Mucosa of descending colon (tissue), 3 donors: Measurements from ENCODE around the gene MYO19. TPM values are rescaled to one million over a fixed set of nuclear protein-coding genes. Genes with fewer than 3 reads are reported as not detected.

Experiments
- ATAC-seq: fragments of 200-7000 bp; cut with Tn5 transposase; one replicate; pipeline ENCODE4 v1.9.1; 2020; ENCODE audit warnings: mild to moderate bottlenecking, moderate library complexity
- DNase-seq, 3 donors: peaks; one replicate each; pipeline ENCODE4 v3.0.0-alpha.2; 2020
- H3K36me3 ChIP-seq: fragments of 200-600 bp; one replicate; pipeline ENCODE4 v1.8.0; 2021; ENCODE audit warnings: low read depth, mild to moderate bottlenecking
- H3K4me1 ChIP-seq: fragments of 200-600 bp; one replicate; pipeline ENCODE4 v1.8.0; 2021; ENCODE audit warnings: low read depth, mild to moderate bottlenecking
- H3K4me3 ChIP-seq: fragments of 200-600 bp; one replicate; pipeline ENCODE4 v1.8.0; 2021; ENCODE audit warnings: mild to moderate bottlenecking
- H3K9me3 ChIP-seq: fragments of 200-600 bp; one replicate; pipeline ENCODE4 v1.8.0; 2021; ENCODE audit warnings: mild to moderate bottlenecking
- intact Hi-C, 2 donors: fragments of 100-400 bp; cut with DNase I in 1 of 2; cut with micrococcal nuclease in 1 of 2; formaldehyde crosslinking; loops; one replicate each; pipeline versions ENCODE4 v1.11.0 to v1.11.1; 2022; cut with DNase I, micrococcal nuclease
- long read RNA-seq, 2 donors: library from polyadenylated mRNA; unstranded; transcript quantifications; one replicate each; pipeline ENCODE4 v2.0.0, GENCODE V29; 2019 to 2021
- total RNA-seq, 3 donors: library from RNA; stranded (reverse); fragmentation: NEBNext Ultra II Directional in 2 of 3; extraction: Animal tissue kit (Norgen Biotek cat#: 25700) in 2 of 3; gene quantifications; one replicate each; pipeline versions ENCODE4 v1.2.1 to v1.2.4, GENCODE V29; 2021 to 2023
- TF ChIP-seq, protein P1 (sequence below): fragments of 200-600 bp; IDR thresholded peaks from one replicate; pipeline ENCODE4 v1.8.0; 2022; ENCODE audit warnings: antibody characterized with exemption, mild to moderate bottlenecking
- donor health status: DM: no; HTN: no; CAD: no; lungs with moderate emphysema.
- donor health status: DM: no; HTN: no; CAD: no.
- donor health status: DM: no; HTN: yes; CAD: no.

Gene MYO19, protein sequence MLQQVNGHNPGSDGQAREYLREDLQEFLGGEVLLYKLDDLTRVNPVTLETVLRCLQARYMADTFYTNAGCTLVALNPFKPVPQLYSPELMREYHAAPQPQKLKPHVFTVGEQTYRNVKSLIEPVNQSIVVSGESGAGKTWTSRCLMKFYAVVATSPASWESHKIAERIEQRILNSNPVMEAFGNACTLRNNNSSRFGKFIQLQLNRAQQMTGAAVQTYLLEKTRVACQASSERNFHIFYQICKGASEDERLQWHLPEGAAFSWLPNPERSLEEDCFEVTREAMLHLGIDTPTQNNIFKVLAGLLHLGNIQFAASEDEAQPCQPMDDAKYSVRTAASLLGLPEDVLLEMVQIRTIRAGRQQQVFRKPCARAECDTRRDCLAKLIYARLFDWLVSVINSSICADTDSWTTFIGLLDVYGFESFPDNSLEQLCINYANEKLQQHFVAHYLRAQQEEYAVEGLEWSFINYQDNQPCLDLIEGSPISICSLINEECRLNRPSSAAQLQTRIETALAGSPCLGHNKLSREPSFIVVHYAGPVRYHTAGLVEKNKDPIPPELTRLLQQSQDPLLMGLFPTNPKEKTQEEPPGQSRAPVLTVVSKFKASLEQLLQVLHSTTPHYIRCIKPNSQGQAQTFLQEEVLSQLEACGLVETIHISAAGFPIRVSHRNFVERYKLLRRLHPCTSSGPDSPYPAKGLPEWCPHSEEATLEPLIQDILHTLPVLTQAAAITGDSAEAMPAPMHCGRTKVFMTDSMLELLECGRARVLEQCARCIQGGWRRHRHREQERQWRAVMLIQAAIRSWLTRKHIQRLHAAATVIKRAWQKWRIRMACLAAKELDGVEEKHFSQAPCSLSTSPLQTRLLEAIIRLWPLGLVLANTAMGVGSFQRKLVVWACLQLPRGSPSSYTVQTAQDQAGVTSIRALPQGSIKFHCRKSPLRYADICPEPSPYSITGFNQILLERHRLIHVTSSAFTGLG
- 100 to 1,000 TPM in 1 of 3 donors, 10 to 100 TPM in 2; 67.5 to 103 (median 93.4) TPM for total RNA-seq
- long read RNA-seq, donor 1, full-length matches to known transcripts: 10 of 37 reads
- long read RNA-seq, donor 1, partial matches to known transcripts: 14 of 37 reads
- long read RNA-seq, donor 1, other reads (novel, unspliced or antisense): 13 of 37 reads
- long read RNA-seq, donor 2, full-length matches to known transcripts: 6 of 9 reads
- long read RNA-seq, donor 2, partial matches to known transcripts: 1 of 9 reads
- long read RNA-seq, donor 2, other reads (novel, unspliced or antisense): 2 of 9 reads

DNA sequence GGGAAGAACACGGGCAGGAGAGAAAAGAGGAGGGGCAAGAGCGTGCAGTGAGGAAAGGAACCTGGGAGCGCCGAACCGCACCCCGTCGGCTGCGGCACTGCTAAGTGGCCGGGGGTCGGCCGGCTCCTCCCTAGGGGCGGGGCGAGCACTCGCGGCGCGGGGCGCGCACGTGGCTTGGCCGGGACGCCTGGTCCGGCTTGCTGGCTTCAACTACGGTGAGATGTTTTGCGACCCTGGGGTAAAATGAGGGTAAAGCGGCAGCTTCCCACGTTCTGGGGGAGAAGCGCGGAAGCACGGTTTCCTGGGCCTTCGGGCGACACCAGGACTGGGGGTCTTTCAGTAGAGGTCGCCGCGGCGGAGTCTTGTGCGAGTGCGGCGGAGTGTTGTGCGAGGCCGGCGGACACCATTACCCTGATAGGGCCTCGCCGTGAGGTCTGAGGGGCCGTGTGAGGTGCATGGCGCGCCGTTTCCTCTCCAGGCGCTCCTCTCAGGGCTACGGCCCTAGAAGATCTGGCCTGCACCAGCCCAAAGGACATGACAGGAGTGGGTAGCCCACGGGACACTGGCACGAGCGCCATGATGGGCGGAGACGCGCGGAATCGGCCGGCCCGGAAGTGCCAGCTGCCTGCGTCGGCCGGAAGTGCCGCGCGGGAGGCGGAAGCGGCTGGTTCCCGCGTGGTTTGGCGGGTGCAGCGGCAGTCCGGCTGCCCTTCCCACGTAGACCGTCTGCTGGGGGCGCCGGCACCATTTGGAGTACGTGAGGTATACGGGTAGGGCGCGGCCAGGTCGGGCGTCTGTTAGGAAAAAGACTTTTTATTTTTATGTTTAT lies at the start of gene MYO19, which contains the start of gene PIGW:
Gene MYO19 (minus strand): TSS at position 29 of the 829 bp plus-strand sequence. CDS start 2,330 bp downstream, outside the sequence.
Gene PIGW (plus strand): TSS at position 148 of the 829 bp plus-strand sequence. CDS start 2,115 bp downstream, outside the sequence.
- peak; percentile 91 to 95 (median 95) for DNase-seq
- peak; percentile 94 for ATAC-seq
- Histone ChIP-seq H3K9me3 (no peaks in the 10 kb centered on the region), H3K4me1 (peaks cover 4% of the 10 kb centered on the region), H3K36me3 (no peaks in the 10 kb centered on the region), H3K4me3 (peak within 1 kb of the TSS; percentile 76)
- TF ChIP-seq, protein P1, sequence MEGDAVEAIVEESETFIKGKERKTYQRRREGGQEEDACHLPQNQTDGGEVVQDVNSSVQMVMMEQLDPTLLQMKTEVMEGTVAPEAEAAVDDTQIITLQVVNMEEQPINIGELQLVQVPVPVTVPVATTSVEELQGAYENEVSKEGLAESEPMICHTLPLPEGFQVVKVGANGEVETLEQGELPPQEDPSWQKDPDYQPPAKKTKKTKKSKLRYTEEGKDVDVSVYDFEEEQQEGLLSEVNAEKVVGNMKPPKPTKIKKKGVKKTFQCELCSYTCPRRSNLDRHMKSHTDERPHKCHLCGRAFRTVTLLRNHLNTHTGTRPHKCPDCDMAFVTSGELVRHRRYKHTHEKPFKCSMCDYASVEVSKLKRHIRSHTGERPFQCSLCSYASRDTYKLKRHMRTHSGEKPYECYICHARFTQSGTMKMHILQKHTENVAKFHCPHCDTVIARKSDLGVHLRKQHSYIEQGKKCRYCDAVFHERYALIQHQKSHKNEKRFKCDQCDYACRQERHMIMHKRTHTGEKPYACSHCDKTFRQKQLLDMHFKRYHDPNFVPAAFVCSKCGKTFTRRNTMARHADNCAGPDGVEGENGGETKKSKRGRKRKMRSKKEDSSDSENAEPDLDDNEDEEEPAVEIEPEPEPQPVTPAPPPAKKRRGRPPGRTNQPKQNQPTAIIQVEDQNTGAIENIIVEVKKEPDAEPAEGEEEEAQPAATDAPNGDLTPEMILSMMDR: peak; percentile 14
- intact Hi-C loops: no loop called here

DNA sequence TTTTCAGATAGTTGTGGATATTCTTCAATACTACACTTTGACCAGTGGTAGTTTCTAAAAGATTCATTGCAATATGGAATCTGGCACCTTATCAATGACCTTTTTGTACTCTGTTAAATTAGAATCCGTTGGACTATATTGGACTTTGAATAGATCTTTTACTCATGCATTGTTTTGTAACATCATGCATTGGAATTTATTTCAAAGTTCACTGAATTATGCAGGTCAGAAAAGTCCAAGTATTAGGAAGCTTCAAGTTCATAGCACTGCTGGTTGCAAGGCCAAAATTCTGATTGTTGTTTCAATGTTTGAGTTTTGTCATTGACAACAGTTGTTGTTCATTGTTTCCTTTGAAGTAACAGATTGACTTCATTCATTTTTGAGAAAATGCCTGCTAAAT lies 49.1 kb upstream of the MYO19 start:
- DNase-seq: no peak
- H3K36me3 ChIP-seq: peaks cover 14% of the 10 kb centered on the region
- no peak overlapping the region for H3K4me3 ChIP-seq

DNA sequence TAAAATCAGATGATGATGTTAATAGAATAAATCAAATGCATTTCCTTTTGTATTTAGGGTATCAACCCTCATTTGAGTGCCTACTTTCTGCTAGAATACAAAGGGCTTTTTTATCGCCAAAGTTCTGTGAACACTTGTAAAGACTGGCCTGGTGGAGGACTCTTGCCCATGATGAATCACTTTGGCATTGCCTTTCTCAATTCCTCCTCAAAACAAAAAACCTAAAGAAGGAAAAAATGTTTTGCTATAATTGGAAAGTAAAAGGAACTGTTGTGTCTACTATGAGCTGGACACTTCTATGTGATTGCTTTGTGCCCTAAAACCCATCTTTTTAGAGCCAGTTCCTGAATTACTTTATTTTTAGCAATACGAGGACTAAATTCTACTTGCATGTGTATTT lies 44.0 kb upstream of the MYO19 start:
- H3K9me3 ChIP-seq: no peaks in the 10 kb centered on the region
- H3K4me3 ChIP-seq: no peak overlapping the region
- DNase-seq (no peak), ATAC-seq (no peak)
- intact Hi-C loops: no loop called here
- peaks cover 14% of the 10 kb centered on the region for H3K36me3 ChIP-seq
- TF ChIP-seq, protein P1: no peak
- no peaks in the 10 kb centered on the region for H3K4me1 ChIP-seq

More for the DNA sequence above, 49.1 kb upstream of the MYO19 start:
- H3K9me3 ChIP-seq: no peaks in the 10 kb centered on the region
- ATAC-seq: no peak
- TF ChIP-seq, protein P1: no peak
- no peaks in the 10 kb centered on the region for H3K4me1 ChIP-seq
- intact Hi-C loops: no loop called here

DNA sequence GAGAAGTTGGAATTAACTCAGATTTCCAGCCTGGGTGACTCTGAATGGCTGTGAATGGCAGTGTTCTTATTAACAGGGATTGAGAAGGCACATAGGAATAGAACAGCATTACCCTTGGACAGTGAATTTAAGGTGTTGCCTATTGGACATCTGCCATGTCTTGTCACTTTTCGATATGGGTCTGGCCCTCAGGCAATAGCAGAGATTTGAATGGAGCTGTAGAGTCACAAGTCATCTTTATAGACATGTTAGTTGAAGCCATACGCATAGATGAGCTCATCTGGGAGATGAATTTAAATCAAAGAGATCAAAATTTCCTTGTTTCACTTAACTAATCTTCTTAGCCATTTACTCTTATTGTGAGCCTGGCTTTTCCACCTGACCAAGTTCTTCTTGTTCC lies 42.1 kb upstream of the MYO19 start:
- H3K4me1 ChIP-seq: no peaks in the 10 kb centered on the region
- TF ChIP-seq, protein P1: no peak
- no peaks in the 10 kb centered on the region for H3K9me3 ChIP-seq
- ATAC-seq (no peak), DNase-seq (no peak)
- H3K4me3 ChIP-seq: no peak overlapping the region
- intact Hi-C loops: no loop called here
- peaks cover 13% of the 10 kb centered on the region for H3K36me3 ChIP-seq
